HG02610 (cell line): ENCODE results near the gene UCN.
"Not testable (repeated sequence)": the region's sequence is repeated elsewhere in the genome, so short reads cannot be mapped to it uniquely, and the experiment has no call there.

Experiments
- ATAC-seq: cut with Tn5 transposase; IDR thresholded peaks from one replicate; pipeline ENCODE4 v1.9.1; 2021; ENCODE audit warnings: mild to moderate bottlenecking, moderate library complexity; ENCODE audit not compliant: unreplicated experiment

Gene UCN

GRCh38 chr2:27308359-27308881 lies at the start of gene UCN:
TSS of gene UCN (minus strand) at chr2:27308445. CDS start at chr2:27307895, 550 bp downstream.
- ATAC-seq, result no peak

- ATAC-seq, result peak; percentile 80
Measured at GRCh38 chr2:27356382-27357181, 48.3 kb upstream of the UCN start, which contains the start of gene GTF3C2. TSS of gene GTF3C2 (minus strand) at chr2:27356764. CDS start at chr2:27343554, 13,210 bp downstream.

- peak; percentile 31 for ATAC-seq
Measured at GRCh38 chr2:27356056-27356381, 47.8 kb upstream of the UCN start.

- no peak for ATAC-seq
Measured at GRCh38 chr2:27354597-27354927, 46.3 kb upstream of the UCN start.

GRCh38 chr2:27353762-27354596 lies 45.7 kb upstream of the UCN start:
- ATAC-seq, result no peak

GRCh38 chr2:27353386-27353761 lies 45.1 kb upstream of the UCN start:
- not testable (repeated sequence) for ATAC-seq

GRCh38 chr2:27351802-27352598 lies 43.8 kb upstream of the UCN start:
- no peak for ATAC-seq

- no peak for ATAC-seq
Measured at GRCh38 chr2:27350106-27350693, 42.0 kb upstream of the UCN start.

GRCh38 chr2:27347641-27348040 lies 39.4 kb upstream of the UCN start:
- no peak for ATAC-seq

GRCh38 chr2:27336173-27336572 lies 27.9 kb upstream of the UCN start:
- ATAC-seq, result no peak

- ATAC-seq, result no peak
Measured at GRCh38 chr2:27335311-27335710, 27.1 kb upstream of the UCN start.

- no peak for ATAC-seq
Measured at GRCh38 chr2:27324720-27325119, 16.5 kb upstream of the UCN start.

- ATAC-seq, result no peak
Measured at GRCh38 chr2:27323596-27324285, 15.5 kb upstream of the UCN start.

- ATAC-seq, result peak; percentile 87
Measured at GRCh38 chr2:27322766-27323595, 14.7 kb upstream of the UCN start, which contains the start of gene MPV17. TSS of gene MPV17 (minus strand) at chr2:27323097. CDS start at chr2:27322517, 580 bp downstream.

- no peak for ATAC-seq
Measured at GRCh38 chr2:27322301-27322765, 14.1 kb upstream of the UCN start.

- ATAC-seq, result no peak
Measured at GRCh38 chr2:27320958-27321543, 12.8 kb upstream of the UCN start.

GRCh38 chr2:27319839-27320238 lies 11.6 kb upstream of the UCN start:
- ATAC-seq, result not testable (repeated sequence)

- ATAC-seq, result no peak
Measured at GRCh38 chr2:27316655-27317412, 8.6 kb upstream of the UCN start.
